Osteoblast (primary cell): Measurements from ENCODE around the gene C1QL1. TPM values are rescaled to one million over a fixed set of nuclear protein-coding genes. Genes with fewer than 3 reads are reported as not detected.
A peak's percentile ranks its signal among the peaks of the same experiment; 100 is the strongest.

Experiments
- DNase-seq: peaks from one replicate; pipeline ENCODE4 v3.0.0; 2011; ENCODE audit warnings: low spot score, mixed read lengths; ENCODE audit not compliant: insufficient read length; ENCODE audit errors: missing footprints
- H2AFZ ChIP-seq: 2 replicates; pipeline ENCODE4 v1.6.0; 2011; ENCODE audit warnings: mild to moderate bottlenecking, low read length
- H3K27ac ChIP-seq: 2 replicates; pipeline ENCODE4 v1.5.1; 2011; ENCODE audit warnings: mild to moderate bottlenecking, low read depth, low read length, moderate library complexity
- H3K27me3 ChIP-seq: 2 replicates; pipeline ENCODE4 v1.6.0; 2012; ENCODE audit warnings: mild to moderate bottlenecking, control low read depth, inconsistent platforms, low read length, moderate library complexity; ENCODE audit not compliant: insufficient read depth
- H3K36me3 ChIP-seq: 2 replicates; pipeline ENCODE4 v1.5.1; 2011; ENCODE audit warnings: mild to moderate bottlenecking, low read length, control low read depth, moderate library complexity; ENCODE audit not compliant: insufficient read depth
- H3K4me1 ChIP-seq: 2 replicates; pipeline ENCODE4 v1.5.1; 2011; ENCODE audit warnings: mild to moderate bottlenecking, low read length, control low read depth, moderate library complexity; ENCODE audit not compliant: insufficient read depth
- H3K4me2 ChIP-seq: 2 replicates; pipeline ENCODE4 v1.6.0; 2011; ENCODE audit warnings: mild to moderate bottlenecking, low read length; ENCODE audit not compliant: insufficient read depth
- H3K4me3 ChIP-seq: fragments of 200-600 bp; sonication (generic); 3 replicates; pipeline ENCODE4 v1.5.1; 2012; ENCODE audit warnings: mild to moderate bottlenecking, low read length, inconsistent platforms; ENCODE audit not compliant: insufficient read depth
- H3K79me2 ChIP-seq: 2 replicates; pipeline ENCODE4 v1.6.0; 2012; ENCODE audit warnings: mild to moderate bottlenecking, low read length, control low read depth, inconsistent platforms; ENCODE audit not compliant: insufficient read depth
- H3K9me3 ChIP-seq: 2 replicates; pipeline ENCODE4 v1.5.1; 2011; ENCODE audit warnings: low read depth, low read length, control low read depth
- H4K20me1 ChIP-seq: 2 replicates; pipeline ENCODE4 v1.6.0; 2012; ENCODE audit warnings: mild to moderate bottlenecking, low read length, control low read depth; ENCODE audit not compliant: insufficient read depth
- total RNA-seq: library from RNA; depleted of rRNA; stranded (reverse); fragments of >200 nt; gene quantifications from 2 replicates; pipeline ENCODE4 v1.2.3, GENCODE V29; 2012
- TF ChIP-seq, protein P1 (sequence below): IDR thresholded peaks from 2 replicates; pipeline ENCODE4 v1.5.1; 2011; ENCODE audit warnings: mild to moderate bottlenecking, low read depth, low read length, moderate library complexity; ENCODE audit errors: extremely low read depth

The C1QL1 gene
- total RNA-seq, 1 donor: under 0.01 TPM

DNA sequence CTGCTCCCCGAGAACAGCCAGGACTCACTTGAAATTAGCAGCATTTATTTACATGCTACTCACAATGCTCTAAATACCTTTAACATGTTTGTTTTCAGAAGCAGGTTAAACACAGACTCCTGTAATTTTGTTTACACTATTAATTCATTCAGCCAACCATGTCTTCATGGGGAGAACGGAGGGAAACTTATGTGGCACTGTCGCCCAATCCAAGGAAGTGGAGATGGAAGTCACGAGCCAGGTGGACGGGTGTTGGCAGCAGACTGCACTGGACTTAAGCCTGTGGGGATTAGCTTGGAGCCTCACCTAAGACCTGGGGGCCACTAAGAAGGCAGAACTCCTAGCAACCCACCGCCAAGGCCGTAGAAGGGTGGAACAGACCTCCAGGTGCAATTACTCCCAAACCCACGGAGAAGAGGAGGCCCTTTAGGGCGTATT lies 44.0 kb downstream of the C1QL1 start:
- Histone ChIP-seq H3K4me3 (no peak overlapping the region), H3K79me2 (no peaks in the 10 kb centered on the region), H3K4me1 (no peaks in the 10 kb centered on the region), H3K36me3 (peaks cover 27% of the 10 kb centered on the region), H3K27ac (no peak overlapping the region), H3K27me3 (no peaks in the 10 kb centered on the region), H3K4me2 (no peak overlapping the region), H2AFZ (peak overlapping the region; percentile 31), H3K9me3 (no peaks in the 10 kb centered on the region), H4K20me1 (no peaks in the 10 kb centered on the region)
- TF ChIP-seq, protein P1, sequence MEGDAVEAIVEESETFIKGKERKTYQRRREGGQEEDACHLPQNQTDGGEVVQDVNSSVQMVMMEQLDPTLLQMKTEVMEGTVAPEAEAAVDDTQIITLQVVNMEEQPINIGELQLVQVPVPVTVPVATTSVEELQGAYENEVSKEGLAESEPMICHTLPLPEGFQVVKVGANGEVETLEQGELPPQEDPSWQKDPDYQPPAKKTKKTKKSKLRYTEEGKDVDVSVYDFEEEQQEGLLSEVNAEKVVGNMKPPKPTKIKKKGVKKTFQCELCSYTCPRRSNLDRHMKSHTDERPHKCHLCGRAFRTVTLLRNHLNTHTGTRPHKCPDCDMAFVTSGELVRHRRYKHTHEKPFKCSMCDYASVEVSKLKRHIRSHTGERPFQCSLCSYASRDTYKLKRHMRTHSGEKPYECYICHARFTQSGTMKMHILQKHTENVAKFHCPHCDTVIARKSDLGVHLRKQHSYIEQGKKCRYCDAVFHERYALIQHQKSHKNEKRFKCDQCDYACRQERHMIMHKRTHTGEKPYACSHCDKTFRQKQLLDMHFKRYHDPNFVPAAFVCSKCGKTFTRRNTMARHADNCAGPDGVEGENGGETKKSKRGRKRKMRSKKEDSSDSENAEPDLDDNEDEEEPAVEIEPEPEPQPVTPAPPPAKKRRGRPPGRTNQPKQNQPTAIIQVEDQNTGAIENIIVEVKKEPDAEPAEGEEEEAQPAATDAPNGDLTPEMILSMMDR: no peak
- peak; percentile 44 for DNase-seq

DNA sequence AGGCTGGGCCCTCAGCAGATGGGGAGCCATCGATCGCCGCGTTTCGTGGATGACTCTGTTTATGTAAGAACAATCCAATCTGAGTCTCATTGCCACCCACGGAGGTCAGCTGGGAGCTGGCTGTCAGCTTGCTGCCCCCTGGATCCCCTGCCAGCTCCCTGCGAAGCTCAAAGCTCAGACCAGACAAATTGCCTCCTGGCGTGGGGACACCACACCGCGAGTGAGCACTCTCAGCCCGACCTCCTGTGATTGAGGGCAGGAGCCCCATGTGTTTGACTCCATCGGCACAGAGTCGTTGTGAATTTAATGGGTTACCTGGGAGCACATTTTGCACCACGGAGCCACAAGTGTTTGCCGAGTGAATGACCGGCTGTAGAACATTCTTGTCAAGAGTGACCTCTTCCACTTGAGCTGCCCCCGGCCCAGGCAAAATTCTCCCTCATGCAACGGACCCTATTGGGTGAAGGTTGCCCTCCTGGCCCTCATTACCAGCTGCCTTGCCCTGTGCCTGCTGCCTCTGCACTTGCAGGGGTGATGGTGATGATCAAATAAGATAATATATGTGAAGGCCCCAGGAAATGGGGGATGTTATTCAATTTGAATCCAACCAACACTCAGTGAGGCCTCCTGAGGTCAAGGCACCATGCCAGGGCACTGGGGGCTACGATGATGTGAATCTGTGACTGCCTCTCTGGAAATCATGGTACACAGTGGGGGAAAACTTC lies 45.2 kb downstream of the C1QL1 start:
- no peak overlapping the region for H2AFZ ChIP-seq

DNA sequence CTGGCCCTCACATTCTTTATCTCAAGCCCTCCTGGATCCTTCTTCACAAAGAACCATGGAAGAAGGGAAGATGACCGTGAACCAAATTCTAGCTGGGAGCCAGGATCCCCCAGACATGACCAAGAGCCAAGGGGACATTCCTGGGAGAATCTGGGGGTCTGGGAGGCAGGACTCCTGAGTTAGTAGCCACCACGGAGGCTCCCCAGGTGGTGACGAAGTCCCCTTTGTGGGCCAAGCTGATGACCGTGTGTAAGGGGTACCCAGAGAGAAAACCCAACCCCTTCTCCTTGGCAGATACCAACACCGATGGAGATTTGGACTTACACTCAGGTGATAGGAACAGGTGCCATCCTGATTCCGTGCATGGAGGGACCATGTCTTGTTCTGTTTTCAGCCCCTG lies 46.0 kb downstream of the C1QL1 start:
- Histone ChIP-seq H3K4me3 (no peak overlapping the region), H3K4me1 (peaks cover 4% of the 10 kb centered on the region), H4K20me1 (no peaks in the 10 kb centered on the region), H3K9me3 (no peaks in the 10 kb centered on the region), H2AFZ (no peak overlapping the region), H3K4me2 (no peak overlapping the region), H3K36me3 (peaks cover 8% of the 10 kb centered on the region), H3K27ac (no peak overlapping the region), H3K79me2 (no peaks in the 10 kb centered on the region), H3K27me3 (no peaks in the 10 kb centered on the region)
- peak; percentile 13 for DNase-seq
- TF ChIP-seq, protein P1: no peak

More for the DNA sequence above, 45.2 kb downstream of the C1QL1 start:
- peaks cover 14% of the 10 kb centered on the region for H3K36me3 ChIP-seq
- TF ChIP-seq, protein P1: no peak
- peak; percentile 34 for DNase-seq
- no peak overlapping the region for H3K4me2 ChIP-seq
- no peaks in the 10 kb centered on the region for H3K9me3 ChIP-seq
- H3K4me1 ChIP-seq: no peaks in the 10 kb centered on the region
- no peaks in the 10 kb centered on the region for H3K79me2 ChIP-seq
- H3K27me3 ChIP-seq: no peaks in the 10 kb centered on the region
- H3K27ac ChIP-seq: no peak overlapping the region
- H3K4me3 ChIP-seq: no peak overlapping the region
- H4K20me1 ChIP-seq: no peaks in the 10 kb centered on the region

DNA sequence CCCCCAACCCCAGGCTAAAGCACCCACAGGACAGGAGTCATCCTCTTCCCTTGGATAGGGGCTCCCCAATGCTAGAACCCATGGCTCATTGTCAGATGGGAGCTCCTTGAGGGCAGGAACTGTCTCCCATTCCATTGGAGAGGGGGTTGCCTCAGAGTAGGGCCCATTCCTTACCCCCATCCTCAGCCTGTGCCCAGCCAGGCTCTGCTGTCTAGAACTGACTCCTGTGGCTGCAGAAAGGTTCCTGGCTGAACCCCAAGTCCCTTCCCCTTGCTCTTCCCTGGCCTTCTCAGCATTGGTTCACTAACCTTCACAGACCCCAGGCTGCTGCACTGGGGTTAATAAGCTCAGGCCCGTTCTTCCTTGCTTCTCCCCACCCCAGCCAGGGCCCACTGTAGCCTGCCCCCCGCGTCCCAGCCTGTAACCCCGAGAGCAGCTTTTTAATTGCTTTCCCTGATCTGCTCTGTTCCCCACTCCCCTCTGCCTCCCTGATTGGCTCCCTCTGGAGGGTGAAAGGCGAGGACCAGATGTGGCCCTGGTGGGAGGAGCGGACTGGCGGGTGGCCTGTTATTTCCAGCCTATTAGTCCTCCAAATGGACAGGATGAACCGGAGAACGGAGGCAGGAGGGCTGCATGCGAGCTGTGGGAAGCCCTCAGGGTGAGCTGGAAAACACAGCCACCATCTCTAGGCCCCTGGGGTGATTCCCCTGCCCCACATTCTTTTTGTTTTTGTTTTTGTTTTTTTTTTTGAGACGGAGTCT lies 46.8 kb downstream of the C1QL1 start:
- DNase-seq: peak; percentile 62
- Histone ChIP-seq H3K27ac (no peak overlapping the region), H3K36me3 (no peaks in the 10 kb centered on the region)

More for the DNA sequence above, 46.8 kb downstream of the C1QL1 start:
- TF ChIP-seq, protein P1: no peak
- Histone ChIP-seq H3K4me2 (no peak overlapping the region), H3K4me3 (no peak overlapping the region), H3K79me2 (no peaks in the 10 kb centered on the region), H3K4me1 (peaks cover 10% of the 10 kb centered on the region), H2AFZ (no peak overlapping the region), H4K20me1 (no peaks in the 10 kb centered on the region), H3K27me3 (no peaks in the 10 kb centered on the region), H3K9me3 (no peaks in the 10 kb centered on the region)
